Endodermal cell (in vitro differentiated cells): Measurements from ENCODE around the gene GCLC. TPM values are rescaled to one million over a fixed set of nuclear protein-coding genes. Genes with fewer than 3 reads are reported as not detected.

Experiments used
- DNase-seq: peaks from one replicate; pipeline ENCODE4 v3.0.0-alpha.2; 2017
- H3K27ac ChIP-seq: 2 replicates; pipeline ENCODE4 v1.5.1; 2013; ENCODE audit warnings: mild to moderate bottlenecking, low read depth, low read length, moderate library complexity
- H3K27me3 ChIP-seq: 2 replicates; pipeline ENCODE4 v1.6.1; 2013; ENCODE audit warnings: mild to moderate bottlenecking, low read length, moderate library complexity; ENCODE audit not compliant: insufficient read depth, control insufficient read depth, poor library complexity, severe bottlenecking
- H3K36me3 ChIP-seq: 2 replicates; pipeline ENCODE4 v1.7.0; 2013; ENCODE audit warnings: mild to moderate bottlenecking, low read length, moderate library complexity; ENCODE audit not compliant: control insufficient read depth, insufficient read depth
- H3K4me1 ChIP-seq: one replicate; pipeline ENCODE4 v1.7.0; 2013; ENCODE audit warnings: low read length; ENCODE audit not compliant: control insufficient read depth, insufficient read depth
- H3K4me3 ChIP-seq: 2 replicates; pipeline ENCODE4 v1.5.1; 2013; ENCODE audit warnings: mild to moderate bottlenecking, low read length, moderate library complexity
- H3K9ac ChIP-seq: 2 replicates; pipeline ENCODE4 v1.6.1; 2013; ENCODE audit warnings: mild to moderate bottlenecking, low read length, moderate library complexity; ENCODE audit not compliant: poor library complexity, severe bottlenecking; ENCODE audit errors: extremely low read depth
- H3K9me3 ChIP-seq: 2 replicates; pipeline ENCODE4 v1.6.1; 2013; ENCODE audit warnings: mild to moderate bottlenecking, low read length, moderate library complexity; ENCODE audit not compliant: control insufficient read depth
- H3K27ac Mint-ChIP-seq: 2 replicates; pipeline ENCODE4 v1.8.0; 2020; ENCODE audit warnings: mixed read lengths
- H3K27me3 Mint-ChIP-seq: 2 replicates; pipeline ENCODE4 v1.8.0; 2021; ENCODE audit warnings: mild to moderate bottlenecking, mixed read lengths; ENCODE audit not compliant: insufficient read depth
- H3K36me3 Mint-ChIP-seq: 2 replicates; pipeline ENCODE4 v1.8.0; 2020; ENCODE audit warnings: low read depth, mixed read lengths
- H3K4me1 Mint-ChIP-seq: 2 replicates; pipeline ENCODE4 v1.8.0; 2020; ENCODE audit warnings: mixed read lengths
- H3K4me3 Mint-ChIP-seq: 2 replicates; pipeline ENCODE4 v1.8.0; 2020; ENCODE audit warnings: mild to moderate bottlenecking, moderate library complexity, mixed read lengths
- H3K9me3 Mint-ChIP-seq: 2 replicates; pipeline ENCODE4 v1.8.0; 2020; ENCODE audit warnings: mild to moderate bottlenecking, mixed read lengths
- CTCF ChIP-seq: fragments of 200-600 bp; sonication (generic); conservative IDR thresholded peaks from 2 replicates; pipeline ENCODE4 v1.5.0; 2021; ENCODE audit warnings: antibody characterized with exemption, mild to moderate bottlenecking
- WGBS, 2 experiments: methylation state at CpG; one replicate each; pipeline versions ENCODE4 v1.1.5 to v1.1.7; 2013; ENCODE audit warnings: missing lambda C conversion rate in 2 of 2, mixed read lengths in 1 of 2; ENCODE audit not compliant: insufficient coverage in 1 of 2, insufficient read length in 1 of 2; 5-methylcytosine and 5-hydroxymethylcytosine counted together
- total RNA-seq, 2 donors: library from RNA; stranded (reverse); fragmentation: NEBNext Ultra II Directional in 1 of 2; extraction: Animal tissue kit (Norgen Biotek cat#: 25700) in 1 of 2; gene quantifications; 2 replicates in 1 of 2; 3 replicates in 1 of 2; pipeline ENCODE4 v1.2.1, GENCODE V29; 2021

The GCLC gene
- total RNA-seq, 2 donors from 2014 or later: 44.7 to 57.7 TPM

- no peaks in the 10 kb centered on the region for H3K36me3 ChIP-seq
- H3K4me1 Mint-ChIP-seq: peaks cover 2% of the 10 kb centered on the region
- TF ChIP-seq CTCF: no peak
- no peak for DNase-seq
- no peak overlapping the region for H3K9ac ChIP-seq
- H3K27ac Mint-ChIP-seq: no peak overlapping the region
- H3K9me3 Mint-ChIP-seq: no peaks in the 10 kb centered on the region
- H3K4me3 Mint-ChIP-seq: no peak overlapping the region
- no peak overlapping the region for H3K27ac ChIP-seq
- no peaks in the 10 kb centered on the region for H3K4me1 ChIP-seq
- no peaks in the 10 kb centered on the region for H3K36me3 Mint-ChIP-seq
- whole genome bisulfite sequencing, 2 experiments: 92 to 100% methylated on average over 1 of the region's 1 CpG
- no peaks in the 10 kb centered on the region for H3K9me3 ChIP-seq
- H3K4me3 ChIP-seq: no peak overlapping the region
- H3K27me3 ChIP-seq: no peaks in the 10 kb centered on the region
- H3K27me3 Mint-ChIP-seq: no peaks in the 10 kb centered on the region
Measured at GRCh38 chr6:53469163-53469562, 75.7 kb downstream of the GCLC start.

DNA sequence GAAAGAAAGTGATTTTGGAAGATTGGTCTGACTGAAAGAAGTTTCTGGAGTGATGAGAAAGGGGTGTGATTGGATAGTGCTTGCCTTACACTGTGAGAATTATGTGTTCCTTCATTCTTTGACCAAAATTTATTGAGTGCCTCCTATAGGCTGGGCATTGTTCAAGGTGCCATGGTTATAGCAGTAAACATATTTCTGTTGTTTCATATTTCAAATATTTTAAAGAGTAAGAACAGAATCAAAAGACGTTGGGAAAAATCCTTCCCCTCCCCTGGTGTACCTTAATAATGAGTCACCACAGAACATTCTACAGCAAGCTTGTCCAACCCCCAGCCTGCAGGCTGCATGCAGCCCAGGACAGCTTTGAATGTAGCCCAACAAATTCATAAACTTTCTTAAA is 78.6 kb downstream of the GCLC start:
- no peak overlapping the region for H3K9ac ChIP-seq
- Mint-ChIP-seq H3K9me3 (no peaks in the 10 kb centered on the region), H3K4me3 (no peak overlapping the region), H3K27me3 (peaks cover 7% of the 10 kb centered on the region), H3K36me3 (no peaks in the 10 kb centered on the region), H3K27ac (no peak overlapping the region), H3K4me1 (peaks cover 2% of the 10 kb centered on the region)
- peaks cover 5% of the 10 kb centered on the region for H3K27me3 ChIP-seq
- WGBS, 2 experiments: 83% methylated on average over 1 of the region's 1 CpG; no CpG with 5 or more reads in 1 of the 2 experiments
- no peaks in the 10 kb centered on the region for H3K4me1 ChIP-seq
- no peaks in the 10 kb centered on the region for H3K36me3 ChIP-seq
- DNase-seq: no peak
- no peak overlapping the region for H3K4me3 ChIP-seq
- no peaks in the 10 kb centered on the region for H3K9me3 ChIP-seq
- H3K27ac ChIP-seq: no peak overlapping the region
- TF ChIP-seq CTCF: no peak

GRCh38 chr6:53465732-53466131 is 79.2 kb downstream of the GCLC start:
- no peak overlapping the region for H3K27ac ChIP-seq
- no peaks in the 10 kb centered on the region for H3K9me3 ChIP-seq
- Mint-ChIP-seq H3K27ac (no peak overlapping the region), H3K4me3 (no peak overlapping the region), H3K36me3 (no peaks in the 10 kb centered on the region), H3K9me3 (no peaks in the 10 kb centered on the region), H3K27me3 (peaks cover 7% of the 10 kb centered on the region), H3K4me1 (peaks cover 2% of the 10 kb centered on the region)
- H3K9ac ChIP-seq: no peak overlapping the region
- H3K4me1 ChIP-seq: no peaks in the 10 kb centered on the region
- H3K4me3 ChIP-seq: no peak overlapping the region
- peaks cover 5% of the 10 kb centered on the region for H3K27me3 ChIP-seq
- H3K36me3 ChIP-seq: no peaks in the 10 kb centered on the region
- 90% methylated on average over 3 to 5 of the region's 5 CpGs for WGBS, 2 experiments
- TF ChIP-seq CTCF: no peak
- DNase-seq: no peak
